Body of pancreas (tissue), 4 donors: ENCODE data around the gene RNF130. TPM values are rescaled to one million over a fixed set of nuclear protein-coding genes. Genes with fewer than 3 reads are reported as not detected.

Experiments
- ATAC-seq: fragments of 150-250 bp; one replicate; pipeline ENCODE4 v1.9.1; 2016
- DNase-seq, 4 donors: peaks; one replicate each; pipeline ENCODE4 v3.0.0-alpha.2; 2019
- H3K27ac ChIP-seq, 4 donors: fragments of 200-600 bp; sonication (generic); 1 replicate in 3 of 4; 2 replicates in 1 of 4; pipeline versions ENCODE4 v1.5.1 to v1.6.1; 2016 to 2019; ENCODE audit warnings: mild to moderate bottlenecking in 1 of 4, mixed read lengths in 1 of 4, moderate library complexity in 1 of 4
- H3K27me3 ChIP-seq, 2 donors: fragments of 200-600 bp; sonication (generic); one replicate each; pipeline ENCODE4 v1.6.0; 2016; ENCODE audit warnings: mild to moderate bottlenecking in 1 of 2
- H3K36me3 ChIP-seq, 2 donors: fragments of 200-600 bp; sonication (generic); replicated peaks in 1 of 2; 2 replicates each; pipeline ENCODE4 v1.5.1; 2016; ENCODE audit warnings: low read depth in 2 of 2; ENCODE audit not compliant: insufficient read depth in 1 of 2
- H3K4me1 ChIP-seq: fragments of 200-600 bp; sonication (generic); one replicate; pipeline ENCODE4 v1.6.0; 2016
- H3K4me3 ChIP-seq, 2 donors: fragments of 200-600 bp; sonication (generic); 1 replicate in 1 of 2; 2 replicates in 1 of 2; pipeline ENCODE4 v1.5.1; 2016 to 2019
- H3K9me3 ChIP-seq, 3 donors: fragments of 200-600 bp; sonication (generic); 1 replicate in 2 of 3; 2 replicates in 1 of 3; pipeline ENCODE4 v1.5.1; 2016
- CTCF ChIP-seq, 7 experiments: fragments of 450-650 bp in 4 of 7; fragments of 200-600 bp in 3 of 7; sonication (generic) in 3 of 7; IDR thresholded peaks; one replicate each; pipeline ENCODE4 v1.5.1; 2016 to 2019; ENCODE audit warnings: antibody characterized with exemption in 7 of 7
- POLR2A ChIP-seq, 3 donors: fragments of 450-650 bp; IDR thresholded peaks; one replicate each; pipeline ENCODE4 v1.6.1; 2016; ENCODE audit warnings: antibody characterized with exemption in 3 of 3, mild to moderate bottlenecking in 2 of 3
- WGBS, 2 donors: methylation state at CpG; one replicate each; pipeline ENCODE4 v1.1.5; 2017; 5-methylcytosine and 5-hydroxymethylcytosine counted together
- intact Hi-C: fragments of 100-400 bp; cut with DNase I; formaldehyde crosslinking; loops from one replicate; pipeline ENCODE4 v1.15.1; 2023
- total RNA-seq, 2 donors: library from RNA; depleted of rRNA; stranded (reverse); fragments of >200 nt; gene quantifications; one replicate each; pipeline ENCODE4 v1.1.0, GENCODE V29; 2016

RNF130 gene
- 10 to 100 TPM; 32.3 to 58.9 TPM for total RNA-seq

- Histone ChIP-seq H3K27me3 (no peaks in the 10 kb centered on the region), H3K36me3 (no peaks in the 10 kb centered on the region), H3K27ac (peak within 1 kb of the TSS; percentile 92 to 97 (median 97)), H3K4me3 (peak within 1 kb of the TSS; percentile 55 to 77), H3K4me1 (peaks cover 38% of the 10 kb centered on the region), H3K9me3 (no peaks in the 10 kb centered on the region)
- ATAC-seq (peak; percentile 94), DNase-seq (peak; percentile 95 to 97 (median 95))
- TF ChIP-seq CTCF (IDR thresholded peaks at IDR 0.05), result no peak
- peak; percentile 77 to 87 (median 84) for TF ChIP-seq POLR2A (IDR thresholded peaks at IDR 0.05)
- intact Hi-C loops, result no loop called here
- 0% methylated on average over 5 to 113 of the region's 113 CpGs for WGBS, 2 donors
Observed at GRCh38 chr5:180071531-180072255, at the start of gene RNF130. RNF130 (minus strand) TSS chr5:180071759; CDS start chr5:180071702, 57 bp downstream.

GRCh38 chr5:180120237-180121101 is 48.9 kb upstream of the RNF130 start:
- ATAC-seq (no peak), DNase-seq (peak in 3 of 4 donors; percentile 24 to 57 (median 32))
- H3K4me3 ChIP-seq, result no peak overlapping the region
- no peaks in the 10 kb centered on the region for H3K9me3 ChIP-seq
- H3K4me1 ChIP-seq, result no peaks in the 10 kb centered on the region
- 56 to 61% methylated on average over 8 to 28 of the region's 28 CpGs for WGBS, 2 donors
- no peak overlapping the region for H3K27ac ChIP-seq
- no peak for TF ChIP-seq POLR2A (IDR thresholded peaks at IDR 0.05)
- no peak for TF ChIP-seq CTCF (IDR thresholded peaks at IDR 0.05)
- H3K36me3 ChIP-seq, result no peaks in the 10 kb centered on the region
- H3K27me3 ChIP-seq, result no peaks in the 10 kb centered on the region
- intact Hi-C loops, result loop anchor here (10.0 kb wide), 1 partner anchor 344 kb away; no protein-coding TSS in a partner anchor

GRCh38 chr5:180119903-180120236 is 48.3 kb upstream of the RNF130 start:
- H3K9me3 ChIP-seq, result no peaks in the 10 kb centered on the region
- H3K27me3 ChIP-seq, result no peaks in the 10 kb centered on the region
- TF ChIP-seq CTCF (IDR thresholded peaks at IDR 0.05) (no peak), POLR2A (IDR thresholded peaks at IDR 0.05) (no peak)
- H3K27ac ChIP-seq, result no peak overlapping the region
- intact Hi-C loops, result loop anchor here (10.0 kb wide), 1 partner anchor 345 kb away; no protein-coding TSS in a partner anchor
- no peak overlapping the region for H3K4me3 ChIP-seq
- no peaks in the 10 kb centered on the region for H3K36me3 ChIP-seq
- DNase-seq (no peak), ATAC-seq (no peak)
- 89% methylated on average over 12 of the region's 12 CpGs; no CpG with 5 or more reads in 1 of the 2 donors for WGBS, 2 donors
- H3K4me1 ChIP-seq, result no peaks in the 10 kb centered on the region

- DNase-seq, result no peak
- Histone ChIP-seq H3K27me3 (no peaks in the 10 kb centered on the region), H3K4me1 (no peaks in the 10 kb centered on the region), H3K27ac (no peak overlapping the region), H3K4me3 (no peak overlapping the region), H3K36me3 (no peaks in the 10 kb centered on the region), H3K9me3 (no peaks in the 10 kb centered on the region)
- WGBS, 2 donors, result 74 to 91% methylated on average over 7 to 16 of the region's 23 CpGs
- no peak for TF ChIP-seq CTCF (IDR thresholded peaks at IDR 0.05)
- TF ChIP-seq POLR2A (IDR thresholded peaks at IDR 0.05), result no peak
- ATAC-seq, result no peak
- intact Hi-C loops, result no loop called here
Observed at GRCh38 chr5:180119031-180119902, 47.7 kb upstream of the RNF130 start.
